ENCODE measurements around the gene ARMC9. TPM values are rescaled to one million over a fixed set of nuclear protein-coding genes. Genes with fewer than 3 reads are reported as not detected.
"Not testable (repeated sequence)": the region's sequence is repeated elsewhere in the genome, so short reads cannot be mapped to it uniquely, and the experiment has no call there.

The ARMC9 gene
- total RNA-seq, 1 donor = 0.73 TPM

GRCh38 chr2:231189571-231190495 is 8.6 kb upstream of the ARMC9 start:
- Histone ChIP-seq H3K4me3 (ENCODE audit: low read length) (no peak overlapping the region), H3K9me3 (ENCODE audit: low read depth, low read length) (no peaks in the 10 kb centered on the region), H3K27me3 (ENCODE audit: insufficient read depth, low read length) (no peaks in the 10 kb centered on the region), H3K4me1 (ENCODE audit: insufficient read depth, low read length) (peaks cover 4% of the 10 kb centered on the region)

GRCh38 chr2:231190531-231191197 is 7.8 kb upstream of the ARMC9 start:
- no peaks in the 10 kb centered on the region for H3K27me3 ChIP-seq (ENCODE audit: insufficient read depth, low read length)
- H3K4me3 ChIP-seq (ENCODE audit: low read length) = no peak overlapping the region
- peaks cover 4% of the 10 kb centered on the region for H3K4me1 ChIP-seq (ENCODE audit: insufficient read depth, low read length)
- H3K9me3 ChIP-seq (ENCODE audit: low read depth, low read length) = no peaks in the 10 kb centered on the region

- H3K9me3 ChIP-seq (ENCODE audit: low read depth, low read length) = no peaks in the 10 kb centered on the region
- no peaks in the 10 kb centered on the region for H3K27me3 ChIP-seq (ENCODE audit: insufficient read depth, low read length)
- no peak overlapping the region for H3K4me3 ChIP-seq (ENCODE audit: low read length)
- peaks cover 4% of the 10 kb centered on the region for H3K4me1 ChIP-seq (ENCODE audit: insufficient read depth, low read length)
Observed at GRCh38 chr2:231191896-231192872, 6.2 kb upstream of the ARMC9 start.

GRCh38 chr2:231193216-231193615 is 5.2 kb upstream of the ARMC9 start:
- H3K27me3 ChIP-seq (ENCODE audit: insufficient read depth, low read length) = no peaks in the 10 kb centered on the region
- H3K9me3 ChIP-seq (ENCODE audit: low read depth, low read length) = no peaks in the 10 kb centered on the region
- H3K4me3 ChIP-seq (ENCODE audit: low read length) = no peak overlapping the region

GRCh38 chr2:231196592-231196991 is 1.8 kb upstream of the ARMC9 start:
- no peaks in the 10 kb centered on the region for H3K27me3 ChIP-seq (ENCODE audit: insufficient read depth, low read length)
- no peaks in the 10 kb centered on the region for H3K9me3 ChIP-seq (ENCODE audit: low read depth, low read length)
- H3K4me3 ChIP-seq (ENCODE audit: low read length) = no peak overlapping the region
- H3K4me1 ChIP-seq (ENCODE audit: insufficient read depth, low read length) = peaks cover 13% of the 10 kb centered on the region

More at GRCh38 chr2:231193216-231193615, 5.2 kb upstream of the ARMC9 start:
- peaks cover 10% of the 10 kb centered on the region for H3K4me1 ChIP-seq (ENCODE audit: insufficient read depth, low read length)

GRCh38 chr2:231197196-231197595 is 1.2 kb upstream of the ARMC9 start:
- H3K4me1 ChIP-seq (ENCODE audit: insufficient read depth, low read length) = peaks cover 13% of the 10 kb centered on the region
- not testable (repeated sequence) for H3K4me3 ChIP-seq (ENCODE audit: low read length); H3K9me3 ChIP-seq (ENCODE audit: low read depth, low read length); H3K27me3 ChIP-seq (ENCODE audit: insufficient read depth, low read length)

- Histone ChIP-seq H3K27me3 (ENCODE audit: insufficient read depth, low read length) (no peaks in the 10 kb centered on the region), H3K4me1 (ENCODE audit: insufficient read depth, low read length) (peaks cover 13% of the 10 kb centered on the region), H3K4me3 (ENCODE audit: low read length) (peak overlapping the region; percentile 63), H3K9me3 (ENCODE audit: low read depth, low read length) (no peaks in the 10 kb centered on the region)
Observed at GRCh38 chr2:231197706-231198290, 633 bp upstream of the ARMC9 start.

- Histone ChIP-seq H3K27me3 (ENCODE audit: insufficient read depth, low read length) (no peaks in the 10 kb centered on the region), H3K9me3 (ENCODE audit: low read depth, low read length) (no peaks in the 10 kb centered on the region), H3K4me1 (ENCODE audit: insufficient read depth, low read length) (peaks cover 13% of the 10 kb centered on the region), H3K4me3 (ENCODE audit: low read length) (no peak overlapping the region)
Observed at GRCh38 chr2:231199219-231199618, 788 bp downstream of the ARMC9 start.

- H3K4me1 ChIP-seq (ENCODE audit: insufficient read depth, low read length) = peaks cover 13% of the 10 kb centered on the region
- H3K9me3 ChIP-seq (ENCODE audit: low read depth, low read length) = no peaks in the 10 kb centered on the region
- H3K27me3 ChIP-seq (ENCODE audit: insufficient read depth, low read length) = no peaks in the 10 kb centered on the region
- H3K4me3 ChIP-seq (ENCODE audit: low read length) = no peak overlapping the region
Observed at GRCh38 chr2:231200805-231201474, 2.5 kb downstream of the ARMC9 start.

GRCh38 chr2:231201475-231201814 is 3.0 kb downstream of the ARMC9 start:
- Histone ChIP-seq H3K4me3 (ENCODE audit: low read length) (no peak overlapping the region), H3K9me3 (ENCODE audit: low read depth, low read length) (no peaks in the 10 kb centered on the region), H3K4me1 (ENCODE audit: insufficient read depth, low read length) (peaks cover 13% of the 10 kb centered on the region), H3K27me3 (ENCODE audit: insufficient read depth, low read length) (no peaks in the 10 kb centered on the region)

- no peak overlapping the region for H3K4me3 ChIP-seq (ENCODE audit: low read length)
- peaks cover 7% of the 10 kb centered on the region for H3K4me1 ChIP-seq (ENCODE audit: insufficient read depth, low read length)
- no peaks in the 10 kb centered on the region for H3K27me3 ChIP-seq (ENCODE audit: insufficient read depth, low read length)
- H3K9me3 ChIP-seq (ENCODE audit: low read depth, low read length) = no peaks in the 10 kb centered on the region
Observed at GRCh38 chr2:231203087-231203486, 4.7 kb downstream of the ARMC9 start.

GRCh38 chr2:231204146-231204545 is 5.7 kb downstream of the ARMC9 start:
- H3K4me3 ChIP-seq (ENCODE audit: low read length) = no peak overlapping the region
- H3K9me3 ChIP-seq (ENCODE audit: low read depth, low read length) = no peaks in the 10 kb centered on the region
- H3K27me3 ChIP-seq (ENCODE audit: insufficient read depth, low read length) = no peaks in the 10 kb centered on the region
- peaks cover 1% of the 10 kb centered on the region for H3K4me1 ChIP-seq (ENCODE audit: insufficient read depth, low read length)

- H3K4me3 ChIP-seq (ENCODE audit: low read length) = no peak overlapping the region
- no peaks in the 10 kb centered on the region for H3K9me3 ChIP-seq (ENCODE audit: low read depth, low read length)
- no peaks in the 10 kb centered on the region for H3K27me3 ChIP-seq (ENCODE audit: insufficient read depth, low read length)
- no peaks in the 10 kb centered on the region for H3K4me1 ChIP-seq (ENCODE audit: insufficient read depth, low read length)
Observed at GRCh38 chr2:231204581-231204980, 6.2 kb downstream of the ARMC9 start.

GRCh38 chr2:231207734-231208133 is 9.3 kb downstream of the ARMC9 start:
- no peaks in the 10 kb centered on the region for H3K27me3 ChIP-seq (ENCODE audit: insufficient read depth, low read length)
- H3K4me3 ChIP-seq (ENCODE audit: low read length) = no peak overlapping the region
- H3K4me1 ChIP-seq (ENCODE audit: insufficient read depth, low read length) = no peaks in the 10 kb centered on the region
- H3K9me3 ChIP-seq (ENCODE audit: low read depth, low read length) = no peaks in the 10 kb centered on the region

Data from mononuclear cell (primary cell).